ENCODE results near the gene PRG2. TPM values are rescaled to one million over a fixed set of nuclear protein-coding genes. Genes with fewer than 3 reads are reported as not detected.

PRG2 gene
- total RNA-seq, 1 donor from 2014 or later, result not detected

- TF ChIP-seq CTCF (IDR thresholded peaks at IDR 0.05), result no peak
- DNase-seq (ENCODE audit: extremely low spot score, unreplicated experiment), result no peak
- Mint-ChIP-seq H3K4me3 (ENCODE audit: unreplicated experiment) (peak overlapping the region; percentile 77), H3K27me3 (ENCODE audit: unreplicated experiment) (no peaks in the 10 kb centered on the region), H3K27ac (ENCODE audit: unreplicated experiment) (peak overlapping the region; percentile 82), H3K36me3 (ENCODE audit: unreplicated experiment) (peaks cover 1% of the 10 kb centered on the region), H3K4me1 (ENCODE audit: unreplicated experiment) (peaks cover 36% of the 10 kb centered on the region), H3K9me3 (ENCODE audit: unreplicated experiment) (no peaks in the 10 kb centered on the region)
These were observed 35.4 kb upstream of the PRG2 start for GRCh38 chr11:57425565-57426438.

- H3K27ac Mint-ChIP-seq (ENCODE audit: unreplicated experiment), result peak overlapping the region; percentile 75
- no peak for TF ChIP-seq CTCF (IDR thresholded peaks at IDR 0.05)
- H3K4me1 Mint-ChIP-seq (ENCODE audit: unreplicated experiment), result peaks cover 36% of the 10 kb centered on the region
These were observed 34.5 kb upstream of the PRG2 start for GRCh38 chr11:57424792-57425564.

GRCh38 chr11:57424137-57424791, 33.8 kb upstream of the PRG2 start:
- Mint-ChIP-seq H3K27me3 (ENCODE audit: unreplicated experiment) (no peaks in the 10 kb centered on the region), H3K4me3 (ENCODE audit: unreplicated experiment) (no peak overlapping the region), H3K9me3 (ENCODE audit: unreplicated experiment) (no peaks in the 10 kb centered on the region), H3K27ac (ENCODE audit: unreplicated experiment) (peak overlapping the region; percentile 75), H3K4me1 (ENCODE audit: unreplicated experiment) (peaks cover 36% of the 10 kb centered on the region), H3K36me3 (ENCODE audit: unreplicated experiment) (peaks cover 1% of the 10 kb centered on the region)
- DNase-seq (ENCODE audit: extremely low spot score, unreplicated experiment), result no peak
- no peak for TF ChIP-seq CTCF (IDR thresholded peaks at IDR 0.05)

More at GRCh38 chr11:57424792-57425564, 34.5 kb upstream of the PRG2 start:
- Mint-ChIP-seq H3K27me3 (ENCODE audit: unreplicated experiment) (no peaks in the 10 kb centered on the region), H3K4me3 (ENCODE audit: unreplicated experiment) (peak overlapping the region; percentile 22), H3K9me3 (ENCODE audit: unreplicated experiment) (no peaks in the 10 kb centered on the region), H3K36me3 (ENCODE audit: unreplicated experiment) (peaks cover 1% of the 10 kb centered on the region)
- no peak for DNase-seq (ENCODE audit: extremely low spot score, unreplicated experiment)

- Mint-ChIP-seq H3K27ac (ENCODE audit: unreplicated experiment) (no peak overlapping the region), H3K27me3 (ENCODE audit: unreplicated experiment) (no peaks in the 10 kb centered on the region), H3K36me3 (ENCODE audit: unreplicated experiment) (peaks cover 2% of the 10 kb centered on the region), H3K4me1 (ENCODE audit: unreplicated experiment) (peaks cover 32% of the 10 kb centered on the region), H3K4me3 (ENCODE audit: unreplicated experiment) (no peak overlapping the region), H3K9me3 (ENCODE audit: unreplicated experiment) (no peaks in the 10 kb centered on the region)
- no peak for TF ChIP-seq CTCF (IDR thresholded peaks at IDR 0.05)
- no peak for DNase-seq (ENCODE audit: extremely low spot score, unreplicated experiment)
These were observed 32.2 kb upstream of the PRG2 start for GRCh38 chr11:57422669-57423068.
